Dendritic cell treated with granulocyte-macrophage colony-stimulating factor and Interleukin-4, amounts not matched to agents 40 ng/mL and 50 ng/mL, for 4 days (primary cell): ENCODE data around the gene SART3.

Source experiments
- H3K27ac Mint-ChIP-seq: one replicate; pipeline ENCODE4 v1.8.0; 2022; ENCODE audit warnings: mild to moderate bottlenecking, mixed read lengths
- H3K27me3 Mint-ChIP-seq: one replicate; pipeline ENCODE4 v1.8.0; 2022; ENCODE audit warnings: mild to moderate bottlenecking, mixed read lengths
- H3K36me3 Mint-ChIP-seq: one replicate; pipeline ENCODE4 v1.8.0; 2022; ENCODE audit warnings: low read depth, mixed read lengths
- H3K4me1 Mint-ChIP-seq: one replicate; pipeline ENCODE4 v1.8.0; 2022; ENCODE audit warnings: low read depth, mixed read lengths
- H3K4me3 Mint-ChIP-seq: one replicate; pipeline ENCODE4 v1.8.0; 2022; ENCODE audit warnings: mild to moderate bottlenecking, moderate library complexity, mixed read lengths
- H3K9me3 Mint-ChIP-seq: one replicate; pipeline ENCODE4 v1.8.0; 2022; ENCODE audit warnings: mixed read lengths
- intact Hi-C: fragments of 100-400 bp; cut with micrococcal nuclease; formaldehyde crosslinking; loops from one replicate; pipeline ENCODE4 v1.15.0; 2022

SART3 gene

GRCh38 chr12:108484431-108484830, 76.5 kb downstream of the SART3 start:
- Mint-ChIP-seq H3K4me1 (no peaks in the 10 kb centered on the region), H3K9me3 (peaks cover 7% of the 10 kb centered on the region), H3K27me3 (peaks cover 21% of the 10 kb centered on the region), H3K4me3 (no peak overlapping the region), H3K36me3 (no peaks in the 10 kb centered on the region), H3K27ac (no peak overlapping the region)
- intact Hi-C loops, result no loop called here

GRCh38 chr12:108483213-108484059, 77.5 kb downstream of the SART3 start:
- H3K4me1 Mint-ChIP-seq, result no peaks in the 10 kb centered on the region
- H3K27ac Mint-ChIP-seq, result no peak overlapping the region
- H3K36me3 Mint-ChIP-seq, result no peaks in the 10 kb centered on the region
- peaks cover 21% of the 10 kb centered on the region for H3K27me3 Mint-ChIP-seq
- intact Hi-C loops, result no loop called here
- H3K9me3 Mint-ChIP-seq, result peaks cover 7% of the 10 kb centered on the region
- no peak overlapping the region for H3K4me3 Mint-ChIP-seq

DNA sequence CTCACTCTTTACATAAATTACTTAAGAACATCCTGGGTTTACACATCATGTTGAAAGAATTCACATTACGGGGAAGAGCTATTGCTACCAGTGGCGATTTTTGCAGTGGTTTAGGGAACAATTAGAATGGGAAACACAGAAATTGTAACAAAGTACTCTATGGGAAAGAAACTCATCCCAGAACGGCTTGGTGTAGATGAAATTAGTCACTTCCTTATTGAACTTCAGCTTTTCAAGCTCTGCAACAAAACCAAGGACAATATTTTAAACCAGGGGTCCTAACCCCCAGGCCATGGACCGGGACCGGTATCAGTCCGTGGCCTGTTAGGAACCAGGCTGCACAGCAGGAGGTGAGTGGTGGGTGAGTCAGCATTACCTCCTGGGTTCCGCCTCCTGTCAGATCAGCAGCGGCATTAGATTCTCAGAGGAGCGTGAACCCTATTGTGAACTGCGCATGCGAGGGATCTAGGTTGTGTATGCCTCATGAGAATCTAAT, 78.2 kb downstream of the SART3 start:
- Mint-ChIP-seq H3K36me3 (no peaks in the 10 kb centered on the region), H3K4me3 (no peak overlapping the region), H3K9me3 (peaks cover 7% of the 10 kb centered on the region), H3K27me3 (peaks cover 22% of the 10 kb centered on the region), H3K27ac (no peak overlapping the region), H3K4me1 (no peaks in the 10 kb centered on the region)
- intact Hi-C loops, result no loop called here

DNA sequence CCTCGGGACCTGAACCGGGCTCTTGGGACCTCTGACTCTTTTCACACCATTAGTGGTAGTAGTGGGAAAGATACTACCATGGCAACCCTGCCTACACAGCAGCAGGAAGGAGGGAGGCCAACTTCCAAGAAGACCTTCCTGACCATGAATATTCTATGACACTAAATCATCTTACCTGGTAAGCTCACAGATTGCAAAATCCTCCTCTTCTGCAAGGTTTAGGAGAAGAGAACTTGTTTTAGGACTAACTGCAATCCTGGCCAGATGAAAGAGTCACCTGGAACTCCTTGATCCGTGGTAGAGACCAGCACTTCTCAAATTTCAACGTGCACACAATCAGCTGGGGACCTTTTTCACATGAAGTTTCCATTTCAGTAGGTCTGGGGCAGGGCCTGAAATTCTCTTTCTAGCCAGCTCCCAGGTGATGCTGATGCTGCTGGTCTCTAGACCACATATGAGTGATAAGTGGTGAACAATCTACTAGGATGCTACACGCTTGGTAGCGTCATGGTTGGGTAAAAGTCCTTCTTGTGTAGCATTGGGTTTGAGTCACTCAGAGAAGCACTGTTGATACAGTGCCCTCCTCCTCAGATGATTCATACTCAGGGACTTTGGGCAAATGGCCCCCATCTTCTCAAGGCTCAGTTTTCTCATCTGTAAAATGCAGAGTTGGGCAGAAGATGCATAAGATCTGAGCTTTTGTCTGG, 81.5 kb downstream of the SART3 start:
- no peaks in the 10 kb centered on the region for H3K9me3 Mint-ChIP-seq
- no peak overlapping the region for H3K4me3 Mint-ChIP-seq
- no peaks in the 10 kb centered on the region for H3K36me3 Mint-ChIP-seq
- H3K27ac Mint-ChIP-seq, result no peak overlapping the region
- intact Hi-C loops, result no loop called here
- H3K27me3 Mint-ChIP-seq, result peaks cover 17% of the 10 kb centered on the region
- no peaks in the 10 kb centered on the region for H3K4me1 Mint-ChIP-seq

DNA sequence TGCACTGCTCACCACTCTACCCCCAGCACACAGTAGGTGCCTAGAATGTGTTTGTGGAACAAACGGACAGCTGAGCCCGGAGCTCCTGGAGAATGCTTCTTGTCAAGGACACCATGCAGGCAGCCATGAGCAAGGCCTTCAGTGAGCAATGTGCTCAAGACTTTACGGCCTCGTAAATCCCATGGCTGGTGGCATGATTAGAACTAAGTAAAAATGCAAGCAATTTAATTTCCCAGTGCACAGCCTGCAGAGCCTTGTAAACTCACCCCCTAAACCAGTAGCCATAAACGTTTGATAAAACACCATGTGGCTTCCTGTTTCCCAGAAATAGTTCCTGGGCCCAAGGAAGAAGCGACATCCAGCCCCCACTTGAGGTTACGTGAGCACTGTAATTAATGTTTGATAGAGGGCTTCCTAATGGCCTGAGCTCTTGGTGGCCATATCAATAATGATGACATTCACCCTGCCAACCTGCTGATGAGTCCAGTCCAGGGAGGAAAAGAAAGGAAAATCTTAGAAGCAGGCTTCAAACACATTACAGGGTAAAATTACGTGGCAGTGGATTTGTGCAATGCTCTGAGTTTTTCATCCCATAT, 82.3 kb downstream of the SART3 start:
- no peaks in the 10 kb centered on the region for H3K36me3 Mint-ChIP-seq
- H3K4me3 Mint-ChIP-seq, result no peak overlapping the region
- H3K27ac Mint-ChIP-seq, result no peak overlapping the region
- intact Hi-C loops, result no loop called here
- peaks cover 20% of the 10 kb centered on the region for H3K27me3 Mint-ChIP-seq
- H3K4me1 Mint-ChIP-seq, result no peaks in the 10 kb centered on the region
- no peaks in the 10 kb centered on the region for H3K9me3 Mint-ChIP-seq

GRCh38 chr12:108477881-108478259, 83.1 kb downstream of the SART3 start:
- no peak overlapping the region for H3K4me3 Mint-ChIP-seq
- no peak overlapping the region for H3K27ac Mint-ChIP-seq
- peaks cover 15% of the 10 kb centered on the region for H3K27me3 Mint-ChIP-seq
- H3K4me1 Mint-ChIP-seq, result no peaks in the 10 kb centered on the region
- no peaks in the 10 kb centered on the region for H3K9me3 Mint-ChIP-seq
- intact Hi-C loops, result no loop called here
- no peaks in the 10 kb centered on the region for H3K36me3 Mint-ChIP-seq

DNA sequence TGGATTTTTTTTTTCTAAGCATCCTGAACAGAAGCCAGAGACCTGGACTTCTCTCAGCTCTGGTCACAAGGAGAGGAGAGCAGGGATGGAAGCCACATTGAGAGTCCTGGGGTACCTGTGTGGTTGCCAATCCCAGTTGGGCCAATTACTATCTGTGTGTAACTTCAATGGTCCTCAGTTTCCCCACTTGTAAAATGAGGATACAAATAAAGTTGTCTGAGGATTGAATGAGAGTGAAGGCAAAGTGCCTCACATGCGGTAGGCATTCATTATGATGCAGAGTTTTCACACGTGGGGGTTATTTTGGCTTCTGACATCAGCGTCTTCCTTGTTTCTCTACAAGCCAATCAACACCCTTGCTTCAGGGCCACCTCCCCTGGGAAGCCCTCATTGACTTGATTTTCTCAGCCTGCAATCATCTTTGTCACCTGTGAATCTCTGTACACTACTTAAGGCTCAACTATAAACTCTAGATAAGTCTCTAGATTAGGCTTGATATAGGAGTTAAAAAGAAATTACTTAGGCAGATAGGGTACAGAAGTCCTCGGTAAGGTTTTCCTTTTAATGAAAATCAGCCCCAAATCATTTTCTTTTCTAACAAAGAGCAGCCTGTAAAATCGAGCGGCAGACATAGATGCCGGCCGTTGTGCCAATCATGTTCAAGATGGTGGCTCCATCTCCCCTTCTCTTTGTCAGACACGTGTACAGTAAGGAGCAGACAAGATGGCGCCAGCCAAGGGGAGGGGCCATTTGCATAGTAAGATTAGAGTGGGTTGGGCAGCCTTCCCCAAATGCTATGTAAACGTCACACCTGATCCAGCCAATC, 83.7 kb downstream of the SART3 start:
- H3K36me3 Mint-ChIP-seq, result no peaks in the 10 kb centered on the region
- H3K4me3 Mint-ChIP-seq, result no peak overlapping the region
- no peaks in the 10 kb centered on the region for H3K9me3 Mint-ChIP-seq
- peaks cover 15% of the 10 kb centered on the region for H3K27me3 Mint-ChIP-seq
- intact Hi-C loops, result no loop called here
- H3K27ac Mint-ChIP-seq, result no peak overlapping the region
- no peaks in the 10 kb centered on the region for H3K4me1 Mint-ChIP-seq

GRCh38 chr12:108475396-108475795, 85.6 kb downstream of the SART3 start:
- Mint-ChIP-seq H3K4me1 (no peaks in the 10 kb centered on the region), H3K4me3 (no peak overlapping the region), H3K27ac (no peak overlapping the region), H3K9me3 (no peaks in the 10 kb centered on the region), H3K27me3 (peaks cover 6% of the 10 kb centered on the region), H3K36me3 (no peaks in the 10 kb centered on the region)
- intact Hi-C loops, result no loop called here

GRCh38 chr12:108473400-108474055, 87.4 kb downstream of the SART3 start:
- no peak overlapping the region for H3K4me3 Mint-ChIP-seq
- H3K27me3 Mint-ChIP-seq, result peaks cover 4% of the 10 kb centered on the region
- no peaks in the 10 kb centered on the region for H3K36me3 Mint-ChIP-seq
- no peaks in the 10 kb centered on the region for H3K4me1 Mint-ChIP-seq
- intact Hi-C loops, result no loop called here
- H3K9me3 Mint-ChIP-seq, result no peaks in the 10 kb centered on the region
- no peak overlapping the region for H3K27ac Mint-ChIP-seq
